SK-N-SH treated with all-trans-retinoic acid at 6 μM for 48 hours (cell line): Measurements from ENCODE around the gene ALKAL2.

Source experiments
- BACH2 ChIP-seq: fragments of 250-450 bp; sonication (Bioruptor Pico); IDR thresholded peaks from 2 replicates; pipeline ENCODE4 v1.9.0; 2021; ENCODE audit warnings: mild to moderate bottlenecking, borderline replicate concordance
- CREB5 ChIP-seq: fragments of 250-450 bp; sonication (Bioruptor Pico); IDR thresholded peaks from 2 replicates; pipeline ENCODE4 v1.5.1; 2020; ENCODE audit warnings: low read depth, mild to moderate bottlenecking, moderate library complexity
- CSDC2 ChIP-seq: fragments of 250-450 bp; sonication (Bioruptor Pico); IDR thresholded peaks from 2 replicates; pipeline ENCODE4 v1.5.0; 2020; ENCODE audit warnings: mild to moderate bottlenecking, moderate library complexity
- CSRNP3 ChIP-seq: fragments of 250-450 bp; sonication (Bioruptor Pico); IDR thresholded peaks from 2 replicates; pipeline ENCODE4 v1.5.1; 2021; ENCODE audit warnings: mild to moderate bottlenecking, moderate library complexity
- GLIS3 ChIP-seq: fragments of 250-450 bp; sonication (Bioruptor Pico); IDR thresholded peaks from 2 replicates; pipeline ENCODE4 v1.5.0; 2020; ENCODE audit warnings: mild to moderate bottlenecking, moderate library complexity
- PATZ1 ChIP-seq: fragments of 250-450 bp; sonication (Bioruptor Pico); IDR thresholded peaks from 2 replicates; pipeline ENCODE4 v1.8.0; 2020; ENCODE audit warnings: mild to moderate bottlenecking, moderate library complexity, borderline replicate concordance
- RARB ChIP-seq: fragments of 250-450 bp; sonication (Bioruptor Pico); IDR thresholded peaks from 2 replicates; pipeline ENCODE4 v1.8.0; 2021; ENCODE audit warnings: mild to moderate bottlenecking, moderate library complexity
- TSHZ2 ChIP-seq: fragments of 250-450 bp; sonication (Bioruptor Pico); IDR thresholded peaks from 2 replicates; pipeline ENCODE4 v1.5.0; 2020; ENCODE audit warnings: mild to moderate bottlenecking, moderate library complexity
- ZC3H10 ChIP-seq: fragments of 250-450 bp; sonication (Bioruptor Pico); IDR thresholded peaks from 2 replicates; pipeline ENCODE4 v1.5.1; 2021; ENCODE audit warnings: mild to moderate bottlenecking, moderate library complexity
- ZFP3 ChIP-seq: fragments of 250-450 bp; sonication (Bioruptor Pico); IDR thresholded peaks from 2 replicates; pipeline ENCODE4 v1.5.0; 2020; ENCODE audit warnings: mild to moderate bottlenecking, moderate library complexity
- ZNF70 ChIP-seq: fragments of 450-650 bp; formaldehyde crosslinking; IDR thresholded peaks from 2 replicates; pipeline ENCODE4 v1.5.0; 2020; ENCODE audit warnings: mild to moderate bottlenecking, moderate library complexity

- no peak for TF ChIP-seq ZC3H10 (CRISPR knock-in tag)
- TF ChIP-seq CREB5 (CRISPR knock-in tag), result no peak
- TF ChIP-seq CSDC2, result no peak
- TF ChIP-seq ZFP3, result no peak
- no peak for TF ChIP-seq PATZ1 (CRISPR knock-in tag)
- no peak for TF ChIP-seq BACH2 (CRISPR knock-in tag)
- TF ChIP-seq RARB, result no peak
- TF ChIP-seq TSHZ2 (CRISPR knock-in tag), result no peak
- TF ChIP-seq ZNF70 (CRISPR knock-in tag), result no peak
- TF ChIP-seq GLIS3 (CRISPR knock-in tag), result no peak
- no peak for TF ChIP-seq CSRNP3
Observed at GRCh38 chr2:262117-262516, 25.8 kb downstream of the ALKAL2 start.
